T1000 (cell line): ENCODE data around the gene ANP32E.
A peak's percentile ranks its signal among the peaks of the same experiment; 100 is the strongest.
"Not testable (repeated sequence)": the region's sequence is repeated elsewhere in the genome, so short reads cannot be mapped to it uniquely, and the experiment has no call there.

Experiments
- DNase-seq: peaks from one replicate; lab custom pipeline; 2025; ENCODE audit warnings: mixed read lengths; lab: John Stamatoyannopoulos, UW

Gene ANP32E

GRCh38 chr1:150212070-150212469, 23.8 kb downstream of the ANP32E start:
- no peak for DNase-seq

DNA sequence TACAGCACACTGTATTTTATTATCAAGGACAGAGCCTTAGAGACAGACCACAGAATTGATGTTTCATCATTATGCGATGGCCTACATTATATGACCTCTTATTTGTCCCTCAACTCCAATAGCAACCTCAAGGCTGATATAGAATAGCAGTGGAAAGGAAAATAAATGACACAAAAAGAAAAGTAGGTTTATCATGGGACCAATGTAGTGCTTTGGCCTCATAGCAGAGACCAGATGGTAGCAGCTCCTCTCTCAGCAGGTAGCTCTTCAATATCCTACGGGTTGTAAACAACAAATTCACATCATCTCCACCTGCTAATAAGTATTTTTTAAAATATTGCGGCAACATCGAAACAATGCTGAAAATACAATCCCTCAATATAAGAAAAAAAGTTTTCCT, 25.2 kb downstream of the ANP32E start:
- no peak for DNase-seq

GRCh38 chr1:150210091-150210490, 25.8 kb downstream of the ANP32E start:
- DNase-seq = no peak

GRCh38 chr1:150208460-150208859, 27.5 kb downstream of the ANP32E start:
- not testable (repeated sequence) for DNase-seq

GRCh38 chr1:150207281-150207971, 28.5 kb downstream of the ANP32E start:
- no peak for DNase-seq

DNA sequence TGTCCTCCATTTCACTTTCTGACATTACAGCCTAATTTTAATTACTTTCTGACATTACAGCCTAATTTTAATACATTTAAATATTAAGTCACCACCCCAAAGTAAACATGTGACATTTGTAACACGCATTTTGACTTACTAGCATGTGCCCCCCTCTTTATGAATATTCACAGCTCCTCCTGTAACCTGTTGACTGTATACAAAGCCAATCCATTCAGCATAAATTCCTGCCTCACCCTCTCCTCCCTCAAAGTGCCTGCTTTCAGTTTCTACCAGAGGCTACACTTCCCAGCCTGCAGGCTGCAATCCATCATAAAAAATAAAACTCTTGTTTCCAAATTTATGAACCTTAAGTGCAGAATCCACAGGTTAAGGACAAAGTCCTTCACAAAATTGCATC, 39.5 kb downstream of the ANP32E start:
- no peak for DNase-seq

DNA sequence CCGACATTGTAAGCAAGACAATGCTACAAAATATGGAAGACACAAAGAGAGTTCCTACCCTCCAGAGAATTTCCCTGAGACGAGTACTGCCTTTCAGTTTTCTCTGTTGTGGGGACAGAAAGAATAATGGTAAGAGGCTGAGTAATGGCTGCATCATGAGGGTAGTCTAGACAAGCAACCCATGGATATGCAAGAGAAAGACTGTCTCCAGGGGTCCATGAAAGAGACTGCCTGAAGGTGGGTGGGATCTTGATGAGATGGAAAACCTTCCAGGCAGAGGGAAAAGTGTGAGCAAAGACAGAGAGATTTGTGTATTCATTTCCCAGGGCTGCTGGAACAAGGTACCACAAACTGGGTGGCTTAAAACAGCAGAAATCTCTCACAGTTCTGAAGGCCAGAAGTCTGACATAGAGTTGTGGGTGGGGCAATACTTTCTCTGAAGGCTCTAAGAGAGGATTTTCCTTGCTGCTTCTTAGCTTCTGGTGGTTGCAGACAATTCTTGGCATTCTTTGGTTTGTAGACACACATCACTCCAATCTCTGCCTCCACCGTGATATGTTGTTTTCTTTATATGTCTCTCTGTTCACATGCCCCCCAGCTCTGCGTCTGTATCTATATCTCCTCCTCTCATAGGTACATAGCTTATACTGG, 41.4 kb downstream of the ANP32E start:
- no peak for DNase-seq

DNA sequence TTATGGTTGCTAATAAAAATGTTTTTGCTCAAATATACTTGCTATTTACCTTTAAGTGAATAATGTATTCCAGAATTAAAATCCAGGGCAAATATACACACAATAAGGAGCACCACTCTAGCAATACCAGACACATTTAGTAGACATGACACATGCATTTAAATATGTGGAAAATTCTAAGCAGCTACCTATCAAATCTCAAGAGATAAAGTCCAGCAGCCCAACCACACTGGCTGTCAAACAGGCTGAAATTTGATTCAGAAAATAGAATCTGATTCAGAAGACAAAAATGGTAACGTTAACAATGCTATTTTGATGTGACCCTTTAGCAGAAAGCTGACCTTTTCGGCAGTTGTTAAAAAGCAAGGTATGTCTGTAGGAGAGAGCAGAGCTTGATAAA, 43.9 kb downstream of the ANP32E start:
- DNase-seq = no peak

DNA sequence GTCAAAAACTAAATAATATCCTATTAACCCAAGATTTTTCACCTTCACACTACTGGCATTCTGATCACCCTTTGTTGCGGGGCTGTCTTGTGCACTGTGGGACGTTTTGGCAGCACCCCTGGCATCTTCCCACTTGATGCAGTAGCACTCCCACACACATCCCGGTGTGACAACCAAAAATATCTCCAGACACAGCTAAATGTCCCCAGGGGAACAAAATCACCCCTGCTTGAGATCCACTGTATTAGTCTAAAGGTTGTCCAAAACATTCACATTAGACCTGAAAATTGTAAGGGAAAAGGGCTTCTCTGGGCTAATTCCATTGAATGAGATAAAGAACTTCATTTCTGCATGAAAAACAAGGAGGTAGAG, 48.4 kb downstream of the ANP32E start:
- DNase-seq = no peak

DNA sequence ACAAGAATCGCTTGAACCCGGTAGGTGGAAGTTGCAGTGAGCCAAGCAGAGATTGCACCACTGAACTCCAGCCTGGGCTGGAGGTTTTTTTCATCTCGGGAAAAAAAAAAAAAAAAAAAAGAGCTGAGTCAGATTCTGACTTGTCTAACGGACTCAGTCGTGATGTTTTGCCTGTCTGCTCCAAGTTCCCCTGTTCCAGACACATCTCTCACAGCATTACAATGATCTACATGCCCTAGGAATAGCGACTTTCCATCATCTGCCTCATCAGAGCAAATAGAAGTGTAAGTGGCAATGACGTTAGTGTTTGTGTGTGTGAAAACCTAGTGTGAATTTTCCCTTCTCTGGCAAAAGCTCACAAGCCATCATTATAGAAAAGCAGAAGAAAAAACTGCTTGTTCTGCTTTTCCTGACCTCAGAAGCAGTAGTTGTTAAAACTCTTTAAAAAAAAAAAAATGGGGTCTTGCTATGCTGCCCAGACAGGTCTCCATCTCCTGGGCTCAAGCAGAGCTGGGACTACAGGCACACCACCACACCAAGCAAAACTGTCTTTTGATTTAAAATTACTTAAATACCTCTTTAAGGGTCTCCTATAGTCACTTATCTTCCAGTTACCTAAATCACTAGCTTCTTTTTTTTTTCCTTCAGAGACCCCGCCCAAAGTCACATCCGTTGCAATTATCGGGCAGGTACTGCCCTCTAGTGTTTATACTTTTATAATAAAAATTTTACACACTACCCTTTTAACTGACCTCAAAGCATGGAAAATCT, 48.9 kb downstream of the ANP32E start:
- DNase-seq = peak; percentile 35

GRCh38 chr1:150186438-150186788, 49.5 kb downstream of the ANP32E start:
- DNase-seq = not testable (repeated sequence)

DNA sequence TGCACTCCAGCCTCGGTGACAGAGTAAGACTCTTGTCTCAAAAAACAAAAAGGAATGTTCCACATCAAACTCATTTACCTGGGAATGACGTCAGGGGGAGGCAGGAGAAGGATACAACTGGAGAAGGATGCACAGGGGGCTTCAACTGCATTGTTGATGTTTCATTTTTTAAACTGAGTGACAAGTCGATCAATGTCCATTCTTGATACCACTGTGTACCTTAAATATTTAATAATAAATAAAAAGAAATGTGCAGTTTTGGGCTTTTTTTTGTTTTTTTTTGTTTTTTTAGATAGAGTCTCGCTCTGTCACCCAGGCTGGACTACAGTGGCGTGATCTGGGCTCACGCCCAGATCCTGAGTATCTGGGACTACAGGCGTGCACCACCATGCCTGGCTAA, 50.4 kb downstream of the ANP32E start:
- DNase-seq = no peak

GRCh38 chr1:150183061-150183460, 52.9 kb downstream of the ANP32E start:
- no peak for DNase-seq

GRCh38 chr1:150182247-150182646, 53.7 kb downstream of the ANP32E start:
- no peak for DNase-seq

- DNase-seq = no peak
Measured at GRCh38 chr1:150180474-150180873, 55.4 kb downstream of the ANP32E start.

DNA sequence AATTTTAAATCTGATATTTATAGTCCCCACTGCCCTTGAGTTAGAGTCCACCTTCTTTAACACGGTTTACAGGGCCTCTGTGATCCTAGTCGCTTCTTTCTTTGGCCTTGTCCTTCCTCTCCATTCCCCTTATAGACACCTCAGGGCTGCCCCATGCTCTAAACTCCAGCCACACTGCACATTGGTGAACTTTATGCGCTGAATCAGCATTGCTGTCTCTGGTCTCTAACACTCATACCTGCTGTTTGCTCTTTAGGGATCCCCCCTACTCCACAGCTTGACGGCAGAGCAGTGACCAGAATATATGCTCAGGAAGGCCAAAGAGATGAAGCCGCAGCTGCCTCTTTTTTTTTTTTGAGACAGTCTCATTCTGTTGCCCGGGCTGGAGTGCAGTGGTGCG, 56.0 kb downstream of the ANP32E start:
- no peak for DNase-seq

DNA sequence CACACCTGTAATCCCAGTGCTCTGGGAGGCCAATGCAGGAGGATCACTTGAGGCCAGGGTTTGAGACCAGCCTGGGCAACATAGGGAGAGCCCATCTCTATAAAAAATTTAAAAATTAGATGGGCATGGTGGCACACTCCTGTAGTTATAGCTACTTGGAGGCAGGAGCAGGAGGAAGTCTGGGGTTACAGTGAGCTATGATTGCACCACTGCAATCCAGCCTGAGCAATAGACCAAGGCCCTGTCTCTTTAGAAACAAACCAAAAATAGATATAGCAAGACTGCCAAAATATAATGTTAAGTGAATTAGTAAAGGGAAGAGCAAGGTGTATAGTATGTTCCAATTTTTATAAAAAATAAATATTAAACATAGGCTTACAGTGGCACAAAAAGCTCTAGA, 57.4 kb downstream of the ANP32E start:
- DNase-seq = no peak

GRCh38 chr1:150176593-150176992, 59.3 kb downstream of the ANP32E start:
- no peak for DNase-seq

DNA sequence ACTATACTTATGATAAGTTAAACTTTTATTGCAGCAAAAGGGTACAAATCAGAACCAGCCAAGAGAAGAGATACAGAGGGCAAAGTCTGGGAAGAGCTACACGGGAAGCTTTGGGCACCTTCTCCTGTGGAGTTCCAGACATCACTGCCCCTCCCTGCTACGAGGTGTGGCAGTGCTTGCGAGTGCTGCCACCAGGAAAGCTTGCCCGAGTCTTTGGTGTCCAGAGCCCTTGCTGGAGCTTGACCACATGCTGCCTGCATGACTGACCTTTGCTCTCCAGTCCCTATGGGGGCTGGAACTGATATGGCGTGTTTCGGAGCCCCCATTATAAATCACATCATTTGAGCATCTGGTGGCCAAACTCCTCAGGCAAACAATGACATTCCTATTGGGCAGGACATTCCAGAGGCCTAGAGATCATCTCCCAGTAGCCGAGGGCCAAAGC, 62.7 kb downstream of the ANP32E start:
- no peak for DNase-seq

DNA sequence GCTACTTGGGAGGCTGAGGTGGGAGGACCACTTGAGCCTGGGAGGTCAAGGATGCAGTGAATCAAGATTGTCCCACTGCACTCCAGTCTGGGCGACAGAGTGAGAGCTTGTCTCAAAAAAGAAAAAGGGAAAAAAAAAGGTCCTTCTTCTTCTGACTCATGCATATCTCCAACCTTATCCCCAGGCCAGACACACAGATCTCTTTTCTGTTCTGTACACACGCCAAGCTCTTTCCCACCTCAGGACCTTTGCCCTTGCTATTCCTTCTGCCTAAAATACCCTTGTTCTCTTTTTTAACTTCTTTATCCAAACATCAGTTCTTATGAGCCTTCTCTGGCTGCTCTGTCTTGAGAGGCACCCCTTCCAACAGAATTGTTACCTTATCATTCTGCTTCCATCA, 64.1 kb downstream of the ANP32E start:
- no peak for DNase-seq

GRCh38 chr1:150168960-150169601, 66.8 kb downstream of the ANP32E start:
- DNase-seq = peak; percentile 62
